ENCODE measurements around the gene TASP1.
"Not testable (repeated sequence)": the region's sequence is repeated elsewhere in the genome, so short reads cannot be mapped to it uniquely, and the experiment has no call there.

TASP1 gene

GRCh38 chr20:13400453-13400852 is 238.3 kb downstream of the TASP1 start:
- Mint-ChIP-seq H3K4me1 (ENCODE audit: low read depth in 2 of 2) (no peaks in the 10 kb centered on the region), H3K36me3 (ENCODE audit: insufficient read depth) (no peaks in the 10 kb centered on the region), H3K27me3 (no peaks in the 10 kb centered on the region), H3K4me3 (no peak overlapping the region), H3K9me3 (no peaks in the 10 kb centered on the region), H3K27ac (no peak overlapping the region)
- ATAC-seq (replicated peaks) (no peak), DNase-seq (no peak)

- Mint-ChIP-seq H3K9me3 (no peaks in the 10 kb centered on the region), H3K36me3 (ENCODE audit: insufficient read depth) (peaks cover 3% of the 10 kb centered on the region), H3K27ac (no peak overlapping the region), H3K27me3 (no peaks in the 10 kb centered on the region), H3K4me1 (ENCODE audit: low read depth in 2 of 2) (no peaks in the 10 kb centered on the region), H3K4me3 (no peak overlapping the region)
- DNase-seq (no peak), ATAC-seq (replicated peaks) (no peak)
Measured at GRCh38 chr20:13397300-13397724, 241.4 kb downstream of the TASP1 start.

- DNase-seq (no peak), ATAC-seq (replicated peaks) (no peak)
- H3K27me3 Mint-ChIP-seq, result no peaks in the 10 kb centered on the region
- no peak overlapping the region for H3K27ac Mint-ChIP-seq
- H3K36me3 Mint-ChIP-seq (ENCODE audit: insufficient read depth), result peaks cover 3% of the 10 kb centered on the region
- no peaks in the 10 kb centered on the region for H3K4me1 Mint-ChIP-seq (ENCODE audit: low read depth in 2 of 2)
- no peak overlapping the region for H3K4me3 Mint-ChIP-seq
- no peaks in the 10 kb centered on the region for H3K9me3 Mint-ChIP-seq
Measured at GRCh38 chr20:13396826-13397225, 241.9 kb downstream of the TASP1 start.

GRCh38 chr20:13396022-13396421 is 242.7 kb downstream of the TASP1 start:
- Mint-ChIP-seq H3K36me3 (ENCODE audit: insufficient read depth) (peaks cover 3% of the 10 kb centered on the region), H3K4me3 (no peak overlapping the region), H3K27ac (no peak overlapping the region), H3K9me3 (peaks cover 0 to 1% of the 10 kb centered on the region in 2 donors), H3K4me1 (ENCODE audit: low read depth in 2 of 2) (no peaks in the 10 kb centered on the region), H3K27me3 (no peaks in the 10 kb centered on the region)
- no peak for ATAC-seq (replicated peaks)
- DNase-seq, result no peak

GRCh38 chr20:13395232-13395631 is 243.5 kb downstream of the TASP1 start:
- no peaks in the 10 kb centered on the region for H3K4me1 Mint-ChIP-seq (ENCODE audit: low read depth in 2 of 2)
- ATAC-seq (replicated peaks), result no peak
- no peaks in the 10 kb centered on the region for H3K27me3 Mint-ChIP-seq
- no peak for DNase-seq
- peaks cover 3% of the 10 kb centered on the region for H3K36me3 Mint-ChIP-seq (ENCODE audit: insufficient read depth)
- H3K4me3 Mint-ChIP-seq, result no peak overlapping the region
- H3K9me3 Mint-ChIP-seq, result peaks cover 0 to 8% of the 10 kb centered on the region in 2 donors
- no peak overlapping the region for H3K27ac Mint-ChIP-seq

GRCh38 chr20:13392391-13392790 is 246.3 kb downstream of the TASP1 start:
- no peak for ATAC-seq (replicated peaks)

GRCh38 chr20:13389115-13389514 is 249.6 kb downstream of the TASP1 start:
- DNase-seq (no peak), ATAC-seq (replicated peaks) (no peak)
- H3K27ac Mint-ChIP-seq, result no peak overlapping the region
- no peaks in the 10 kb centered on the region for H3K27me3 Mint-ChIP-seq
- no peak overlapping the region for H3K4me3 Mint-ChIP-seq
- H3K36me3 Mint-ChIP-seq (ENCODE audit: insufficient read depth), result peaks cover 3% of the 10 kb centered on the region
- H3K9me3 Mint-ChIP-seq, result peaks cover 4 to 18% of the 10 kb centered on the region in 2 donors
- H3K4me1 Mint-ChIP-seq (ENCODE audit: low read depth in 2 of 2), result no peaks in the 10 kb centered on the region

More at GRCh38 chr20:13392391-13392790, 246.3 kb downstream of the TASP1 start:
- peaks cover 3% of the 10 kb centered on the region for H3K36me3 Mint-ChIP-seq (ENCODE audit: insufficient read depth)
- no peak overlapping the region for H3K4me3 Mint-ChIP-seq
- no peak overlapping the region for H3K27ac Mint-ChIP-seq
- no peaks in the 10 kb centered on the region for H3K4me1 Mint-ChIP-seq (ENCODE audit: low read depth in 2 of 2)
- DNase-seq, result no peak
- H3K9me3 Mint-ChIP-seq, result peaks cover 0 to 8% of the 10 kb centered on the region in 2 donors
- H3K27me3 Mint-ChIP-seq, result no peaks in the 10 kb centered on the region

GRCh38 chr20:13384132-13384531 is 254.6 kb downstream of the TASP1 start:
- Mint-ChIP-seq H3K4me1 (ENCODE audit: low read depth in 2 of 2) (no peaks in the 10 kb centered on the region), H3K4me3 (no peak overlapping the region), H3K27ac (no peak overlapping the region), H3K9me3 (peaks cover 16 to 31% of the 10 kb centered on the region in 2 donors), H3K36me3 (ENCODE audit: insufficient read depth) (no peaks in the 10 kb centered on the region), H3K27me3 (no peaks in the 10 kb centered on the region)
- no peak for DNase-seq
- ATAC-seq (replicated peaks), result no peak

GRCh38 chr20:13382786-13383185 is 255.9 kb downstream of the TASP1 start:
- Mint-ChIP-seq H3K4me1 (ENCODE audit: low read depth in 2 of 2) (no peaks in the 10 kb centered on the region), H3K9me3 (peaks cover 20 to 43% of the 10 kb centered on the region in 2 donors), H3K27me3 (no peaks in the 10 kb centered on the region), H3K36me3 (ENCODE audit: insufficient read depth) (no peaks in the 10 kb centered on the region), H3K27ac (no peak overlapping the region), H3K4me3 (no peak overlapping the region)
- no peak for ATAC-seq (replicated peaks)
- no peak for DNase-seq

- not testable (repeated sequence) for DNase-seq; H3K4me1 Mint-ChIP-seq (ENCODE audit: low read depth in 2 of 2); H3K27me3 Mint-ChIP-seq; ATAC-seq (replicated peaks); H3K27ac Mint-ChIP-seq; H3K36me3 Mint-ChIP-seq (ENCODE audit: insufficient read depth); H3K4me3 Mint-ChIP-seq
- peaks cover 22 to 47% of the 10 kb centered on the region in 2 donors for H3K9me3 Mint-ChIP-seq
Measured at GRCh38 chr20:13380497-13381229, 258.1 kb downstream of the TASP1 start.

GRCh38 chr20:13373400-13373799 is 265.3 kb downstream of the TASP1 start:
- no peak for ATAC-seq (replicated peaks)
- Mint-ChIP-seq H3K9me3 (peaks cover 12 to 37% of the 10 kb centered on the region in 2 donors), H3K36me3 (ENCODE audit: insufficient read depth) (peaks cover 3% of the 10 kb centered on the region), H3K4me3 (no peak overlapping the region), H3K27me3 (no peaks in the 10 kb centered on the region), H3K27ac (no peak overlapping the region), H3K4me1 (ENCODE audit: low read depth in 2 of 2) (no peaks in the 10 kb centered on the region)
- no peak for DNase-seq

GRCh38 chr20:13364278-13365170 is 274.2 kb downstream of the TASP1 start:
- ATAC-seq (replicated peaks) (no peak), DNase-seq (no peak)
- no peaks in the 10 kb centered on the region for H3K4me1 Mint-ChIP-seq (ENCODE audit: low read depth in 2 of 2)
- no peaks in the 10 kb centered on the region for H3K27me3 Mint-ChIP-seq
- H3K27ac Mint-ChIP-seq, result no peak overlapping the region
- H3K36me3 Mint-ChIP-seq (ENCODE audit: insufficient read depth), result no peaks in the 10 kb centered on the region
- no peak overlapping the region for H3K4me3 Mint-ChIP-seq
- peaks cover 12 to 23% of the 10 kb centered on the region in 2 donors for H3K9me3 Mint-ChIP-seq

GRCh38 chr20:13363473-13363872 is 275.3 kb downstream of the TASP1 start:
- no peak overlapping the region for H3K4me3 Mint-ChIP-seq
- DNase-seq, result no peak
- ATAC-seq (replicated peaks), result no peak
- H3K27me3 Mint-ChIP-seq, result no peaks in the 10 kb centered on the region
- H3K36me3 Mint-ChIP-seq (ENCODE audit: insufficient read depth), result no peaks in the 10 kb centered on the region
- no peaks in the 10 kb centered on the region for H3K4me1 Mint-ChIP-seq (ENCODE audit: low read depth in 2 of 2)
- no peak overlapping the region for H3K27ac Mint-ChIP-seq
- peaks cover 12 to 30% of the 10 kb centered on the region in 2 donors for H3K9me3 Mint-ChIP-seq

GRCh38 chr20:13362165-13362564 is 276.6 kb downstream of the TASP1 start:
- not testable (repeated sequence) for DNase-seq; ATAC-seq (replicated peaks); H3K36me3 Mint-ChIP-seq (ENCODE audit: insufficient read depth); H3K4me3 Mint-ChIP-seq; H3K4me1 Mint-ChIP-seq (ENCODE audit: low read depth in 2 of 2); H3K27me3 Mint-ChIP-seq; H3K27ac Mint-ChIP-seq
- peaks cover 12 to 30% of the 10 kb centered on the region in 2 donors for H3K9me3 Mint-ChIP-seq

Measured in effector memory CD8-positive, alpha-beta T cell (primary cell).